Renal pelvis (tissue), 4 donors: ENCODE data around the gene PTGES. TPM values are rescaled to one million over a fixed set of nuclear protein-coding genes. Genes with fewer than 3 reads are reported as not detected.

Experiments used
- DNase-seq: peaks from one replicate; pipeline ENCODE4 v3.0.0-alpha.2; 2013
- polyA plus RNA-seq, 3 donors: library from polyadenylated mRNA; unstranded; fragments of 120-200 nt; gene quantifications; one replicate each; pipeline ENCODE4 v1.2.1, GENCODE V29; 2013; ENCODE audit not compliant: insufficient read length in 3 of 3

The PTGES gene
- polyA plus RNA-seq, 3 donors = 3.3 to 4.3 (median 4.3) TPM

GRCh38 chr9:129720181-129720864 lies 32.5 kb downstream of the PTGES start:
- no peak for DNase-seq

- no peak for DNase-seq
These were observed 33.7 kb downstream of the PTGES start for GRCh38 chr9:129719135-129719534.

- no peak for DNase-seq
These were observed 34.2 kb downstream of the PTGES start for GRCh38 chr9:129718647-129719046.

GRCh38 chr9:129717991-129718390 lies 34.9 kb downstream of the PTGES start:
- no peak for DNase-seq

GRCh38 chr9:129716091-129716490 lies 36.8 kb downstream of the PTGES start:
- no peak for DNase-seq

- no peak for DNase-seq
These were observed 38.3 kb downstream of the PTGES start for GRCh38 chr9:129714511-129715061.

- no peak for DNase-seq
These were observed 39.5 kb downstream of the PTGES start for GRCh38 chr9:129713402-129713679.

- DNase-seq = no peak
These were observed 40.0 kb downstream of the PTGES start for GRCh38 chr9:129712634-129713401.

GRCh38 chr9:129710169-129710453 lies 42.7 kb downstream of the PTGES start:
- no peak for DNase-seq

- DNase-seq = peak; percentile 57
These were observed 43.2 kb downstream of the PTGES start for GRCh38 chr9:129709438-129710168.

GRCh38 chr9:129708793-129709192 lies 44.0 kb downstream of the PTGES start:
- DNase-seq = no peak

GRCh38 chr9:129704807-129705206 lies 48.0 kb downstream of the PTGES start:
- no peak for DNase-seq

- no peak for DNase-seq
These were observed 49.0 kb downstream of the PTGES start for GRCh38 chr9:129703667-129704355.

GRCh38 chr9:129702589-129703520 lies 50.0 kb downstream of the PTGES start:
- DNase-seq = no peak

- no peak for DNase-seq
These were observed 51.3 kb downstream of the PTGES start for GRCh38 chr9:129701549-129701948.

GRCh38 chr9:129701054-129701453 lies 51.8 kb downstream of the PTGES start:
- DNase-seq = no peak

- no peak for DNase-seq
These were observed 54.5 kb downstream of the PTGES start for GRCh38 chr9:129698254-129698757.

- no peak for DNase-seq
These were observed 55.1 kb downstream of the PTGES start for GRCh38 chr9:129697656-129698253.

GRCh38 chr9:129696944-129697655 lies 55.7 kb downstream of the PTGES start:
- DNase-seq = no peak

- DNase-seq = no peak
These were observed 57.0 kb downstream of the PTGES start for GRCh38 chr9:129695870-129696269.
